Embryonic facial prominence (tissue), 1 donor: ENCODE data around the gene SH3TC1.
A peak's percentile ranks its signal among the peaks of the same experiment; 100 is the strongest.

Experiments
- DNase-seq: peaks from one replicate; pipeline ENCODE4 v3.0.0-alpha.2; 2016; ENCODE audit errors: extremely low spot score

The SH3TC1 gene

GRCh38 chr4:8214136-8214535 is 15.0 kb downstream of the SH3TC1 start:
- DNase-seq = no peak

GRCh38 chr4:8215001-8215427 is 15.9 kb downstream of the SH3TC1 start:
- DNase-seq = no peak

- DNase-seq = no peak
Measured at GRCh38 chr4:8215641-8216442, 16.8 kb downstream of the SH3TC1 start.

- DNase-seq = no peak
Measured at GRCh38 chr4:8216443-8217245, 17.6 kb downstream of the SH3TC1 start.

GRCh38 chr4:8217246-8217511 is 18.1 kb downstream of the SH3TC1 start:
- DNase-seq = no peak

- no peak for DNase-seq
Measured at GRCh38 chr4:8217871-8218270, 18.8 kb downstream of the SH3TC1 start.

- no peak for DNase-seq
Measured at GRCh38 chr4:8218371-8219031, 19.4 kb downstream of the SH3TC1 start.

- no peak for DNase-seq
Measured at GRCh38 chr4:8219236-8219635, 20.1 kb downstream of the SH3TC1 start.

- no peak for DNase-seq
Measured at GRCh38 chr4:8220661-8221450, 21.8 kb downstream of the SH3TC1 start.

GRCh38 chr4:8221476-8221875 is 22.4 kb downstream of the SH3TC1 start:
- peak; percentile 49 for DNase-seq

- no peak for DNase-seq
Measured at GRCh38 chr4:8221985-8222384, 22.9 kb downstream of the SH3TC1 start.

- DNase-seq = no peak
Measured at GRCh38 chr4:8222609-8223388, 23.7 kb downstream of the SH3TC1 start.

- DNase-seq = no peak
Measured at GRCh38 chr4:8224267-8224974, 25.3 kb downstream of the SH3TC1 start.

- DNase-seq = no peak
Measured at GRCh38 chr4:8224975-8225625, 26.0 kb downstream of the SH3TC1 start.

- DNase-seq = no peak
Measured at GRCh38 chr4:8225706-8226443, 26.8 kb downstream of the SH3TC1 start.

GRCh38 chr4:8227201-8227770 is 28.2 kb downstream of the SH3TC1 start:
- DNase-seq = no peak

- DNase-seq = no peak
Measured at GRCh38 chr4:8227771-8228318, 28.8 kb downstream of the SH3TC1 start.
